Measurements from ENCODE around the gene GPATCH4. TPM values are rescaled to one million over a fixed set of nuclear protein-coding genes. Genes with fewer than 3 reads are reported as not detected.

The GPATCH4 gene
- total RNA-seq, 2 experiments from 2014 or later: 33.3 to 51.6 TPM

DNA sequence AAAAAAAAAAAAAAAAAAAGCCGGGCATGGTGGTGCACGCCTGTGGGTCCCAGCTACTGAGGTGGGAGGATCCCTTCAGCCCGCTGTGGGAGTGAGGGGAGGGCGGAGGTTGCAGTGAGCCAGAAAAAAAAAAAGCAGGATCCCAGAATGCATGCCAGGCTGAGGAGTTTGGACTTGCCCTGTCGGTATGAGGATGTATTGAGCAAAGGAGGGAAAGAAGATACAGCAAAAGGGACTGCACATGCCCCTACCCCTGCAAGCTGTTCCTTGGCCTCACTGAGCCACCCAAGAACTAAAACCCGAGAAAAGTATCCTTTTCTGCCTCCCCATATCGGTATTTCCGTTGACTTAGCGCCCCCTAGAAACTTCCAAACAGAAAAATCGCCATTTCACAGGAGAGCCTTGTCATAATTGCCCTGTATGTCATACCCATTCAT lies 1.3 kb upstream of the GPATCH4 start:
- peaks cover 22% of the 10 kb centered on the region for H3K36me3 ChIP-seq (ENCODE audit: insufficient read depth, low read length)
- DNase-seq (ENCODE audit: low spot score): peak; percentile 73

DNA sequence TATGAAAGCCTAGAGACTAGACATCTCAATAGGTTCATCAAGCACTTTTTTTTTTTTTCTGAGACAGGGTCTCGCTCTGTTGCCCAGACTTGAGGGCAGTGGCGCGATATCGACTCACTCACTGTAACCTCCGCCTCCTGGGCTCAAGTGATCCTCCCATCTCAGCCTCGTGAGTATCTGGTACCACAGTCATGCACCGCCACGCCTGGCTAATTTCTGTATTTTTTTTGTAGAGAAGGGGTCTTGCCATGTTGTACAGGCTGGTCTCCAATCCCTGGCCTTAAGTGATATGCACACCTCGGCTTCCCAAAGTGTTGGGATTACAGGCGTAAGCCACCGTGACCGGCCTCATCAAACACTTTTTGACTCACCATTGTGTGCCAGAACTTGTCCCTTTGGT lies 613 bp upstream of the GPATCH4 start:
- peaks cover 27% of the 10 kb centered on the region for H3K4me1 ChIP-seq (ENCODE audit: insufficient read depth, low read length, poor library complexity, severe bottlenecking)
- peaks cover 40% of the 10 kb centered on the region for H3K79me2 ChIP-seq (ENCODE audit: insufficient read depth, low read depth, low read length)
- peak; percentile 58 for DNase-seq (ENCODE audit: low spot score)
- H3K4me2 ChIP-seq (ENCODE audit: low read length): peak overlapping the region; percentile 91
- intact Hi-C loops (cut with micrococcal nuclease; ENCODE audit: unreplicated experiment): loop anchor here (1.0 kb wide), 1 partner anchor 145 kb away; no protein-coding TSS in a partner anchor
- POLR2A ChIA-PET: interaction anchor here (0.6 to 4.7 kb wide), 6 partner anchors 10 to 1574 kb away, joined by 3 to 27 read pairs (median 3); partner anchors contain the start of gene NAXE
- H4K20me1 ChIP-seq (ENCODE audit: insufficient read depth, low read length): no peaks in the 10 kb centered on the region
- CTCF ChIA-PET (ENCODE audit: unreplicated experiment): interaction anchor here (1.4 kb wide), 1 partner anchor 10 kb away, joined by 4 read pairs; the partner anchor contains the start of gene NAXE
- no peaks in the 10 kb centered on the region for H3K9me2 ChIP-seq (ENCODE audit: insufficient read depth, low read length)
- TF ChIP-seq, protein P1, sequence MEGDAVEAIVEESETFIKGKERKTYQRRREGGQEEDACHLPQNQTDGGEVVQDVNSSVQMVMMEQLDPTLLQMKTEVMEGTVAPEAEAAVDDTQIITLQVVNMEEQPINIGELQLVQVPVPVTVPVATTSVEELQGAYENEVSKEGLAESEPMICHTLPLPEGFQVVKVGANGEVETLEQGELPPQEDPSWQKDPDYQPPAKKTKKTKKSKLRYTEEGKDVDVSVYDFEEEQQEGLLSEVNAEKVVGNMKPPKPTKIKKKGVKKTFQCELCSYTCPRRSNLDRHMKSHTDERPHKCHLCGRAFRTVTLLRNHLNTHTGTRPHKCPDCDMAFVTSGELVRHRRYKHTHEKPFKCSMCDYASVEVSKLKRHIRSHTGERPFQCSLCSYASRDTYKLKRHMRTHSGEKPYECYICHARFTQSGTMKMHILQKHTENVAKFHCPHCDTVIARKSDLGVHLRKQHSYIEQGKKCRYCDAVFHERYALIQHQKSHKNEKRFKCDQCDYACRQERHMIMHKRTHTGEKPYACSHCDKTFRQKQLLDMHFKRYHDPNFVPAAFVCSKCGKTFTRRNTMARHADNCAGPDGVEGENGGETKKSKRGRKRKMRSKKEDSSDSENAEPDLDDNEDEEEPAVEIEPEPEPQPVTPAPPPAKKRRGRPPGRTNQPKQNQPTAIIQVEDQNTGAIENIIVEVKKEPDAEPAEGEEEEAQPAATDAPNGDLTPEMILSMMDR (conservative IDR thresholded peaks at IDR 0.05; ENCODE audit: low read length): no peak
- TF ChIP-seq EZH2phosphoT487 (IDR thresholded peaks at IDR 0.05; ENCODE audit: borderline replicate concordance, low read depth, low read length): no peak
- H3K9me3 ChIP-seq (ENCODE audit: low read length): no peaks in the 10 kb centered on the region
- no TSS peak for BruUV-seq (replicated peaks)
- H3K27ac ChIP-seq (ENCODE audit: low read depth, low read length, poor library complexity, severe bottlenecking): peak overlapping the region; percentile 69
- peak overlapping the region; percentile 78 for H3K4me3 ChIP-seq (ENCODE audit: low read depth, low read length, poor library complexity, severe bottlenecking)
- peak overlapping the region; percentile 97 for H2AFZ ChIP-seq (ENCODE audit: low read length)
- peaks cover 29% of the 10 kb centered on the region for H3K36me3 ChIP-seq (ENCODE audit: insufficient read depth, low read length)

More for the DNA sequence above, 1.3 kb upstream of the GPATCH4 start:
- ChIA-PET CTCF (ENCODE audit: unreplicated experiment) (interaction anchor here (1.4 kb wide), 1 partner anchor 11 kb away, joined by 4 read pairs; the partner anchor contains the start of gene NAXE), POLR2A (interaction anchor here (0.6 to 4.7 kb wide), 5 partner anchors 11 to 510 kb away, joined by 3 to 27 read pairs (median 3); partner anchors contain the start of gene NAXE)
- Histone ChIP-seq H3K9me2 (ENCODE audit: insufficient read depth, low read length) (no peaks in the 10 kb centered on the region), H3K79me2 (ENCODE audit: insufficient read depth, low read depth, low read length) (peaks cover 40% of the 10 kb centered on the region), H3K4me2 (ENCODE audit: low read length) (peak overlapping the region; percentile 91), H2AFZ (ENCODE audit: low read length) (peak overlapping the region; percentile 97; the same call in 1 of the 2 replicates), H3K27ac (ENCODE audit: low read depth, low read length, poor library complexity, severe bottlenecking) (peak overlapping the region; percentile 69), H3K4me1 (ENCODE audit: insufficient read depth, low read length, poor library complexity, severe bottlenecking) (peaks cover 34% of the 10 kb centered on the region), H4K20me1 (ENCODE audit: insufficient read depth, low read length) (no peaks in the 10 kb centered on the region), H3K4me3 (ENCODE audit: low read depth, low read length, poor library complexity, severe bottlenecking) (peak overlapping the region; percentile 78), H3K9me3 (ENCODE audit: low read length) (no peaks in the 10 kb centered on the region)
- no TSS peak for BruUV-seq (replicated peaks)
- no peak for TF ChIP-seq EZH2phosphoT487 (IDR thresholded peaks at IDR 0.05; ENCODE audit: borderline replicate concordance, low read depth, low read length)
- TF ChIP-seq, protein P1 (conservative IDR thresholded peaks at IDR 0.05; ENCODE audit: low read length): peak; percentile 89
- intact Hi-C loops (cut with micrococcal nuclease; ENCODE audit: unreplicated experiment): no loop called here

DNA sequence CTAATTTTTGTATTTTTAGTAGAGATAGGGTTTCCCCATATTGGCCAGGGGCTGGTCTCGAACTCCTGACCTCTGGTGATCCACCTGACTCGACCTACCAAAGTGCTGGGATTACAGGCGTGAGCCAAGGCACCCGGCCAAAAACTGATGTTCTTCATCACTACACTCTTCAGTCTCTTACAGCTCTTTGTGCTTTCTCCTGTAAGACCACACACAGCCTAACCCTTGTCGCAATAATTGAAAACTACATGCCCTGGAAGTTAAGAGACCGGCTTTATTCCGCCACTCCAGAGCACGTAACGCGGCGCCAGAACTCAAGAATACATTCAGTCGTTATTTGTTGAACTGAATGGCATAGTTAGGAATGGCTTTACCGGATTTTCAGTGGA lies 552 bp downstream of the GPATCH4 start:
- no peak for DNase-seq (ENCODE audit: low spot score)
- no peaks in the 10 kb centered on the region for H3K9me2 ChIP-seq (ENCODE audit: insufficient read depth, low read length)
- H2AFZ ChIP-seq (ENCODE audit: low read length): peak overlapping the region; percentile 97; the same call in 1 of the 2 replicates
- no peaks in the 10 kb centered on the region for H3K9me3 ChIP-seq (ENCODE audit: low read length)
- ChIA-PET CTCF (ENCODE audit: unreplicated experiment) (interaction anchor here (0.8 to 1.2 kb wide), 2 partner anchors 9 to 125 kb away, joined by 3 read pairs; partner anchors contain the start of gene NAXE), POLR2A (interaction anchor here (0.7 to 4.7 kb wide), 7 partner anchors 9 to 215 kb away, joined by 3 to 27 read pairs (median 4); partner anchors contain the start of genes MEF2D and NAXE)
- peaks cover 41% of the 10 kb centered on the region for H3K36me3 ChIP-seq (ENCODE audit: insufficient read depth, low read length)
- intact Hi-C loops (cut with micrococcal nuclease; ENCODE audit: unreplicated experiment): loop anchor here (1.0 kb wide), 1 partner anchor 143 kb away; no protein-coding TSS in a partner anchor
- peaks cover 26% of the 10 kb centered on the region for H3K4me1 ChIP-seq (ENCODE audit: insufficient read depth, low read length, poor library complexity, severe bottlenecking)
- H3K4me3 ChIP-seq (ENCODE audit: low read depth, low read length, poor library complexity, severe bottlenecking): peak overlapping the region; percentile 78
- BruUV-seq (replicated peaks): TSS peak; percentile 74
- peak overlapping the region; percentile 69 for H3K27ac ChIP-seq (ENCODE audit: low read depth, low read length, poor library complexity, severe bottlenecking)
- H3K79me2 ChIP-seq (ENCODE audit: insufficient read depth, low read depth, low read length): peaks cover 40% of the 10 kb centered on the region
- H4K20me1 ChIP-seq (ENCODE audit: insufficient read depth, low read length): no peaks in the 10 kb centered on the region
- H3K4me2 ChIP-seq (ENCODE audit: low read length): peak overlapping the region; percentile 91
- TF ChIP-seq, protein P1 (conservative IDR thresholded peaks at IDR 0.05; ENCODE audit: low read length): no peak
- no peak for TF ChIP-seq EZH2phosphoT487 (IDR thresholded peaks at IDR 0.05; ENCODE audit: borderline replicate concordance, low read depth, low read length)
